Measurements from ENCODE around the gene UROC1.

UROC1 gene

DNA sequence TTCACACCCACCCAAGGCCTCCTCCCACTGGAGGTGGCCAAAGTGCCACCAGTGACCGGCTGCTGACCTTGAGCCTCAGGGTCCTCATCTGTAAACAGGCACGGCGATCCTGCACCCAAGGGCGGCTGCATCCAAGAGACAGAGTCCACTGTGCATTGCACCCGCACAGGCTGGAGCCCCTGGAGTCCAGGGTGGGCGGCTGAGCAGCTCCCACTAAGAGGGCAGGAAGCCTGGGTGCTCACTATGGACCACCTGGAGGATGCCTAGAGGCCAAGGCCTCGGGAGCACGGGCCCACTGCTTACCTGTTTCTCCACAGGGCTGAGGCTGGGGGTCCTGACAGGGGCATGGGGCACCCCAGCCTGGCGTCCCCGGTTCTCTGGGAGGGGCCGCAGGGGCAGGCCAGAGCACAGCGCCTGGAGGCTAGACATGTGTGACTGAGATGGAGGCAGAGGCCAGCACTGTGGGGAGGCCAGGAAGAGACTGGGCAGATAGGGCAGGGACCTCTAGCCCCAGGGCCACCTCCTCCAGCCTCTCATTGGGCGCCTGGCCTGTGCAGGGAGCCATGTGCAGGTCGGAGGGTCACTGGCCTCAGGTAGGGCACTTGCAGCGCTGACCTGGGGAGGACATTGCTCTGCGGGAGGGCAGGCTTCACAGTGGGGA is at the start of gene UROC1:
Gene UROC1 (minus strand): TSS at position 483 of the 661 bp plus-strand sequence. CDS start 54 bp downstream, at position 429.
- DNase-seq, result no peak

DNA sequence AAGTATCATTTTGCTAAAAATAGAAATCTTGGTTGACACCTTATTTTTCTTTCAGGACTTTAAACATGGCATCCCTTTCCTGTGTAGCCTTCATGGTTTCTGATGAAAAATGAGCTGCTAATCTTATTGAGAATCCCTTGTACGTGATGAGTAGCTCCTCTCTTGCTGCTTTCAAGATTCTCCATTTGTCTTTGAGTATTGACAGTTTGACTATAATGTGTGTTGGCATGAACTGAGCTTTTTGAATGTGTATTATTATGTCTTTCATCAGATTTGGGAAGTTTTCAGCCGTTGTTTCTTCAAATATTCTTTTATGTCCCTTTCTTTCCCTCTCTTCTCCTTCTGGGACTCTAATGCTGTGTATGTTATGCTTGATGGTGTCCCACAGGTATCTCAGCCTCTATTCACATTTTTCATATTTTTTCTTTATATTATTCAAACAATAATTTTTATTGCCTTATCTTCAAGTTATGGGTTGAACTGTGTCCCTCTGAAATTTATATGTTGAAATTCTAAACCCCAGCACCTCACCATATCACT is 45.2 kb upstream of the UROC1 start:
- DNase-seq, result no peak

DNA sequence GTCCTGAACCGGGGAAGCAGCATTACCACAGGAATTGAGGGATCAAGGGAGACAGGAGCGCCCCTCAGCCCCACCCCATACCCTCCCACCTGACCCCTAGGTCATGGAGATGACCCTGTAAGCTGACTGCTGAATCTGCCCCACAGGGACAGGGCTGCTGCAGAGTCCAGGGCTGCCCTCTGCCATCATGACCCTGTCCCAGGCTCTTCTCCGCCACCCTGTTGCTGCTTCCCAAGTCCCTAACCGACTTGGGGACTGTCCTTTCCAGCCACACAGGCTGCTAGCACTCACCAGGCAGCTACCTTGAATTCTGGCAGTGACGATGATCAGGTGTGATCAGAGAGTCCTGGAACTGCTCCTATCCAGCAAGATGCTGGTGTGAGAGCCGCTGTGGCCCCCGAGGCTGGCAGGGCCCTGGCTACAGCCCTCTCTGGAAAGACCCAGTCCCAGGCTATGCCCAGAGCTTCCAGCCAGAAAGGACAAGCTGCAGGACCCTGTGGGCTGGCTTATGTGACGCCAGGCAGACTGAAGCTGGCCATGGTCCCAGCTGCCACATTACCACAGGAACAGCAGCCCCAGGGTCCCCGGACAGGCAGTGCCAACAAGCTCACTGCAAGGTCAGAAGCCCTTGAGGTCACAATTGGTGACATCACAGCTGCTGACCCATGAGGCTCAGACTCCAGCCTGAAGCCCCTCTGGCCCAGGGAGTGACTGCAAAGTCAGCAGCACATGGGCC is 40.9 kb upstream of the UROC1 start, which contains the start of gene C3orf22:
Gene C3orf22 (minus strand): TSS at position 597 of the 736 bp plus-strand sequence. CDS start 5,542 bp downstream, outside the sequence.
- DNase-seq, result no peak

DNA sequence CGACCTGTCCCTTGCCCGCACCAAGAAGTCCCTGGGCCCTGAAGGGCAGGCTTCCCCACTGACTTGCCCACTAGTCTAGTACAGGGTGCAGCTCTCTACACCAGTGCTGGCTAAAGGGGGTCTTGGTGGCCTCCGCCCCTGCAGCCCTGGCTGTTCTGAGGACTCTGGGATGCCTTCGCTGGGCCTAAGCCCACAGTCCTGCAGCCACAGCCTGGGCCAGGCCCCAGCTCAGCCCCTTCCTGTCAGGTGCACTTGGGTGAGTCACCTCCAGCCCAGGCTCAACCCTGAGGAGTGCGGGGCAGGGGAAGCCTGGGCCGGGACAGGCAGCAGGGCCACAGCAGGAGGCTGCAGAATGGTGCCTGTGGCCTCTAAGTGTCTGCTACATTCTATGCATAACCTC is 40.2 kb upstream of the UROC1 start:
- DNase-seq, result no peak

DNA sequence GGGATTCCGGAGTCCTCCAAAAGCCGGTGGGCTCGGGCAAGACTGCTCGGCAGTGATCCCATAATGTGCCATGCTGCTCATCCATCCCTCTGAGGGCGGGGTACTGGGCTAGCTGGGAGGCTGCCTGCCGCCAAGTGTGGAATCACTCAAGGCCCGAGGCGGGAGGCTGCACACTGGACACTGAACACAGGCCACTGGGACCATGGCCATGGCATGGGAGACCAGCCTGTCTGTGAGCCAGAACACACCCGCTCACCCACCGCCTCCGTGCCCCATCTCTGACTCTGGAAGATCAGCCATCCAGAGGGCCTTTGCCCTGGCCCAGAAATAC is 39.8 kb upstream of the UROC1 start:
- no peak for DNase-seq

DNA sequence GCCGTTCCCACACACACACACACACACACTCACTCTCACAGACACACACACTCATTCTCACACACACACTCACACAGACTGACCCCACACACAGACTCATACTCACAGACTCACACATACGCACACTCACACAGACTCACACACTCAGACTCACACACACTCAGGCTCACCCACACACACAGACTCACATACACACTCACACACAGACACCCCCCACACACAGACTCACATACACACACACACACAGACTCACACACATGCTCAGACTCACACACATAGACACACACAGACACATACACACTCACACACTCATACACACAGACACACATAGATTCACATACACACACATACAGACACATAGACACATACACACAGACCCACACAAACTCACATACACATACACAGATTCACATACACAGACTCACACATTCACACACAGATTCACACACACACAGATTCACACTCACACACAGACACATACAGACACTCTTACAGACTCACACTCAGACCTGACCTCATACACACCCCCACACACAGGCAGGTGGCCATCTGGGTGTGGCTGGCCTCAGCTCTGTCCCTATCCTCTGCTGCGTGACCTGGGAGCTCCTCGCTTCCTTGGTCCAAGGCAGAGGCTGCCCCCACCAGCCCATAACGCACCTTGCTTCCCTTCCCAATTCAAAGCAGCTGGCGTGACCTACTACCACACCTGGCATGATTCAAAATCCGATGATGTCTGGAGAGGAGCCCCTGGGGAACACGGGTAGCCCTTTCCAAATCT is 39.3 kb upstream of the UROC1 start:
- DNase-seq, result no peak

DNA sequence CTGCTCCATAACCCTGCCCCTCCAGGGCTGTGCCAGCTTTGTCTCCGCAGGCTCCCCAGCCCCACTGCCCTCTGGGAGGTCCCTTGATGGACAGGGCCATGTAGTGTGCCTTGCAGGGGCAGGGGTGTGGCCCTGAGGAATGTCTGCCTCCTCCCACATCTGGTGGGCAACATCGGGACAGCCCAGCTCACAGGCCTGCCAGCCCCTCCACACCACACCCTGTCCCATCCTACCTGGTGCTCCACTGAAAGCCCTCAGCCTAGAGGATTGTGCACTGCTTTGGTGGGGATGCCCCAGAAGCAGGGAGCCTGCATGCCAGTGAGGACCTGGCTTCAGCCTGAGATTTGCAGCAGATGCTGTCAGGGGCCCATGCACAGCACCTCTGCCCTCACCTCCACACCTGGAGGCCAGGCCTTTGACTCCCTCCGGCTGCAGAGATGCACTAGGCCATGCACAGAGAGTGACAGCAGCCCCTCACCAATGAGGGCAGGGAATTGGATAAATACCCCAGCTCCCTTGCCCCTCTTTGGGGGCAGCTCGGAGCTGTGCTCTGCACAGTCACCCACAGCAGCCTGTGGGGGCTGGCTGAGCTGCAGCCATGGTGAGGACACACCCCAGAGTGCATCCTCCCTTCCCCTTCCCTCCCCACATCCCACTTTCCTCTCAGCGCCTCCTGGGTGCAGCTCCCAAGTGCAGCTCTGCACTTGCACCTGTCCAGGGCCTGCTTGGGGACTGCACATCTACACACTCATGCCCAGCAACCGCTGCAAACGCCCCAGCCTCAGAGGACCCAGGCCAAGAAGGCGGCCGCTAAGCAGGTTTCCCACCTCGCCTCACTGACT is 38.4 kb upstream of the UROC1 start:
- no peak for DNase-seq

DNA sequence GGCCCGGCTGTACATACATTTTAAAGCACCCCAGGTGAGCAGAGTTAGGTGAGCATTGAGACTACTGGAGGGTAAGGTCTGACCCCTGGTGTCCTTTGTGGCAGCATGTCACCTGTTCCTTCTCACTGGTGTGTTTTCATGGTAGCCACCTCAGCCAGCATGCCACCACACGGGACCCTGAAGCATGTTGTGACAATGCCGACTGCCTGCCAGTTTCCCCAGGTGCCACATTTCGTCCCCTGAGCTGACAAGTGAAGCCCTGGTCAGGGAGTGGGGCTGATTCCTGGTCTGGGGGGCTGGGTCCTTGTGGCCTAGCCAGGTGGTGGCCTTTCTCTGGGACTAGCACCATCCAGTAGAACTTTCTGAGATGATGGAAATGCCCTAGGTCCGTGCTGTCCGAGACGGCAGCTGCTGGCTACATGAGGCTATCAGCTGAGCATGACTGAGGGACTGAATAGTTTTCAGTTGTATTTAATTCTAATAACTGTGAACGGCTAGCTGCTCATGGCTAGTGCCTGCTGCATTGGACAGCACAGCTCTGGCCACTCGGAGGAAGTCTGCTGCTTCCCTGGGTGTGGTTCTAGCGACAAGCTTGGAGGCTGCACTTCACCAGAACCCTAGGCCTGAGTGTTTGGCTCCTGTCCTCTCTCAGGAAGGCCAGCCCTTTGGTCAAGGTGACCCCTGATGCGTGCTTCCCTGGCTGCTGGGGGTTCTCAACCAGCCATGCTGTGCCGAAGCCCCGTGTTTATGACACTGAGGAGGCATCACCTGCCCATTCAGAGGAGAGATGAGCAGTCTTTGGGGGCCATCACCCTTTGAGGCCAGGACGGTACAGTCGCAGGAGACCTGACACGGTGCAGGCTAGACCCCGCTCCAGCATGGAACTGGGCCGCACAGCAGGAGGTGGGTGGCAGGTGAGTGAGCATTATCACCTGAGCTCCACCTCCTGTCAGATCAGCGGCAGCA is 37.3 kb upstream of the UROC1 start:
- no peak for DNase-seq

DNA sequence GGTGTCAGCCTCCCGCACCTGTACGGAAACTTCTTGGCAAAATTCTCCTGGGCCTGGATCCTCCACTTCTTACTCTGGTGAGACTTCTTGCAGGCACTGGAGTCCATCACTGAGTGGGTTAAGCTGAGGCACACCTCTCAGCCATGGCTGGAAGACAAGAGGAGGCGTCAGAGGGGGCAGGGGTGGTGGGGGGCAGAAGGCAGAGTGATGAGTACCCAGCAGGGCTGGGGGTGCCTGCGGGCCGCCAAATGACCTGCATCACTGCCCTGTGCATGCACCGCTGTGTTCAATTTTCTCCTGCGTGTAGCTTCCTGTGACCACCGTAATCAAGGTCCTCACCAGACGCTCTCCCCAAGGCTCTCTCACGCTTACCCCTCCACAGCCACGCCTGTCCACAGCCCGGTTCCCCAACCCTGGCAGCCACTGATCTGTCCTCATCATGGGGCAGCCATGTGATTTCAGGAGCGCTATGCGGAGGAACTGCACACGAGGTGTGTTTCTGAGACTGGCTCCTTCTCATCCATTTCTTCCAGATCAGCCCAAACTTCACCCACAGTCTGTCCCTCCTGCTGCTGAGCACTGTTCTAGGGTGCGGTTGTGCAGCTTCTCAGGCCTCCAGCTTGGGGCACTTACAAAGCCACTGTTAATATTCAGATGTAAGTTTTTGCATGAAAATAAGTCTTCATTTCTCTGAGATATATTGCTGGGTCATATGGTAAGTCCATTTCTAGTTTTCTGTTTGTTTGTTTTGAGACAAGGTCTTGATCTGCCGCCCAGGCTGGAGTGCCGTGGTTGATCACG is 35.9 kb upstream of the UROC1 start:
- no peak for DNase-seq

DNA sequence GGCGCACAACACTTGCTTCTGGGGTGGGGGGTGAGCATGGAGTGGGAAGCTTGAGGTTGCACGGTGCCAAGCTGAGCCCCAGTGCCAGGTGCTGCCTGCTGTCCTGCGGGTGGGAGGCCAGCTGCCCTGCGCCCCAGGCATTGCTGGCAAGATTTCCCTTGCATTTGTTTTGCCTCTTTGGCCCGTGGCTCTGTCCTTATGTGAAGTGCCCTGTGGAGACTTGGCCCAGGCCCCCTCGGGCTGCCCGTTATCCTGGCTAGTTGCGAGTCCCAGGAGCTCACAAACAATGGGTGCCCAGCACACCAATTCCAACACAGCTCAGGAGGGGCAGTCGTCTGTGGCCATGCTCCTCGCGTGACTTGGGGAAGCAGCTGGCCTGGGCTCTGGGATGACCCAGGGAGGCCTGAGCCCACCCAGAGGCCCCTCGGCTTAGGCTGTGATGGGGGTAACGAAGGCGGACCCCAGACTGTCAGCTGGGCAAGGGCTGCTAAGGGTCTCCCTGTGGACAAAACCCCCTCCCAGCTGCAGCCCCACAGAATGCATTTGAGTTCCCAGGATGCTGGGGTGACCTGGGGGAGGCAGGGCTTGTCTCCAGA is 35.2 kb upstream of the UROC1 start:
- DNase-seq, result no peak

DNA sequence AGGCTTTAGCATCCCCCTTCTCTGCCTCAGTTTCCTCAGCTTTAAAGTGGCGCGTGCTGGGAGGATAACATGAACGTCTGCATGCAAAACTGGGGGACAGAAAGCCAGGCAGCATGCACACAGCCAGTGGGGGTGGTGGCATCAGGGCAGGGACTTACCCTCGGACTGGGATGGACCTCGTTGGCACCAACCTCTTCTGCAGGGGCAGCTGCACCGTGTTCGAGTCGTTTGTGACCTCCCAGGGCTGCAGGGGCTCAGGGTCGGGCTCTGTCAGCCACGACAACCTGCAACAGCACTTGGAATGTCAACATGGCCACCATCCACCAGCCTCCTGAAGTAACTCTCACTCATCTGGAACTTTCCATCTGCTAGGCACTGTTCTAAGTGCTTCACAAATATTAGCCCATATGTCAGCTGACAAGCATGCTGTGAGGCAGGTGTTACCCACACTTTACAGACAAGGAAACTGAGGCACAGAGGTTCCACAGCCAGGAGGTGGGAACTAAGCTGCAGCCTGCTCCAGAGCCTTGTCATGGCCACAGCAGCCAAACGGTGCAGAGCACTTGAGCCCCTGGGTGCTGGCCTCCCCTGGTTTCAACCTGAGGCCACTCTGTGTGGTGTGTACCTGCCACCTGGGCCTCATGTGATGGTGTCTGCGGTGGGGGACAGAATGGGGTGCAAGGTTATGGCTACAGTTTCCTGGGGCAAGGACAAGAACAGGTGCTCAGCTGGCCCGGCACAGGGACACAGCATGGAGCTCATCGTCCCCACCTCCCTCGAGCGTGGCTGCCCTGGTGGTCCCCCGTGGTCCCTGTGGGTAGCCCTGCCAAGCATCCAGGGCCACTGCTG is 34.5 kb upstream of the UROC1 start:
- no peak for DNase-seq

DNA sequence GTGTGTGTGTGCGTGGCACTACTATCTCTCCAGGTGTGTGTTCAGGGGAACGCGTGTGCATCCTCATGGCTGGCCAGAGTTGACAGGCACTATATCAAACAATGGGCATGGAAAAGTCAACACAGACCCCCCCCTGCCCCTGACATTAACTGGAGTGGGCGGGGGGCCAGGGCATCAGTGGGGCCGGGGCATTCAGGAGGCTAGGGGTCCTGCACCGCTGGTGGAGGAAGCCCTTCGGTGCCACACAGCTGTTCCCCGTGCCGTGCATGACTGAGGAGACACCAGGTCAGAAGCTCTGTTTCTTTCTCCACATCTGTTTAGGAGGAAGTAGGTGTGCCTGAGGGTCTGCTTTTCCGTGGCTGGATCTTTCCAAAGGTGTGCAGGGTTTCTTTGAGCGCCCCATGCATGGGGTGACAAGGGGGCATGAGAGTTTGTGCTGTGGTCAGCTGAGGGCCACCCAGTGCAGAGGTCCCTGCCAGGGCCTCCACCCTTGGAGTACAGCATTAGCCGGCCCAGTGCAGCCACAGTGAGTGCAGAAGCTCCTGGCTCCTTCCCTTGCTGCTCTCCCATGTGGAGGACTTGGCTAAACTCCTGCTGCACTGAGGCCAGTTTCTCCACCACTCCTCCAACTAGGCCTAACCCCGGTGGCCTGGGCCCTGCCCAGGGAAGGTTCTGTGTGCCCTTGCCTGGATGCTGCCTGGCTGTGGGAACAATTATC is 33.7 kb upstream of the UROC1 start:
- DNase-seq, result no peak

DNA sequence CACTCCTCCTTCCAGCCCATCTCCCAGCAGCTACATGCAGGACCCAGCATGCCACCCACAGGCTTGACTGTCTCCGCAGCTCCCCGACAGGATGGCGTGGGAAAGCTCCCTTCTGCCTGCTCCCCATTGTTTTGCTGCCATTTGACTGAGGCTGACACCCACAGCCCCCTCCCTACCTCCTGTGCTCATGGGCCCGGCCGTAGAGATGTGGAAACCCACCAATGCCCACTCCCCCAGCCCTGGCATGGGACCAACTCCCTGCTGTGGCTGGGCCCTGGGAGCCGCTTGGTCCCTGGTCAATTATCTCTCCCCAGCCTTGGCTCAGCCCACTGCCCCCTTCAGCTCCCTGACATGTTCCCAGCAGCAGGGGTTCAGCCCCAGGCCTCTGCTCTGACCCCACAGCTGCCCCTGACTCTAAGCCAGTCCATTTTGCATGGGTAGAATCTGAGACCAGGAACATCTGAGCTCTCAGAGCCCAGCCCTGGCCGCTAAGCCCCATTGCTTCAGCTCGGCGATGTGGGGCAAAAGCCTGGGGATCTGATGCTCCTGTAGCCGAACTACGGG is 33.0 kb upstream of the UROC1 start:
- DNase-seq, result no peak

DNA sequence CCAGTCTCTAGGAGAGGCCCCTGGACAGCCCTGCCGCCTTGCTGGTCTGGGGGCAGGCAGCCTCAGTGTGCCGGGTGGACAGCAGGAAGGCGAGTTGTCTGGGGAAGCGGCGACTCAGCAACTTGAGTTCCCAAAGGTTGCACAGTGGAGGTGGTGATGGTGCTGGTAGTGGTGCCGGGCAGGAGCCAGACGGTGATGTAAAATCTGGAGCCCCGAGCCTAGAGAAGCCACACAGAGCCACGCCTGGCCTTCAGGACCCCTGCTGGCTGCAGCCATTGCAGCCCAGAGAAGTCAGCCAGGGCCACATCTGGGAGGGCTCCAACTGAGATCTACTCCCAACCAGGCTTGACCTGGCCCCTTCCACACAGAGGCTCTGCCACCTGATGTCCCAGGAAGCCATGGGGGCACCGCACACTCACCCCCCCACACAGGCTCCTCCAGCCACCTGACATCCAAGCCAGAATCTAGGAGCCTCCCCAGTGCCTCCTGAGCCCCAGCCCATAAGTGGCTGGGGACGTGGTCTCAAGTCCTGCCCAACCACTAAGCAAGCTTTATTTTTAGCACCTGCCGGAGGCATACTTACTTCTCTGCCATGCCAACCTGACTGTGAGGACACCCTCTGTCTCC is 32.4 kb upstream of the UROC1 start:
- no peak for DNase-seq

DNA sequence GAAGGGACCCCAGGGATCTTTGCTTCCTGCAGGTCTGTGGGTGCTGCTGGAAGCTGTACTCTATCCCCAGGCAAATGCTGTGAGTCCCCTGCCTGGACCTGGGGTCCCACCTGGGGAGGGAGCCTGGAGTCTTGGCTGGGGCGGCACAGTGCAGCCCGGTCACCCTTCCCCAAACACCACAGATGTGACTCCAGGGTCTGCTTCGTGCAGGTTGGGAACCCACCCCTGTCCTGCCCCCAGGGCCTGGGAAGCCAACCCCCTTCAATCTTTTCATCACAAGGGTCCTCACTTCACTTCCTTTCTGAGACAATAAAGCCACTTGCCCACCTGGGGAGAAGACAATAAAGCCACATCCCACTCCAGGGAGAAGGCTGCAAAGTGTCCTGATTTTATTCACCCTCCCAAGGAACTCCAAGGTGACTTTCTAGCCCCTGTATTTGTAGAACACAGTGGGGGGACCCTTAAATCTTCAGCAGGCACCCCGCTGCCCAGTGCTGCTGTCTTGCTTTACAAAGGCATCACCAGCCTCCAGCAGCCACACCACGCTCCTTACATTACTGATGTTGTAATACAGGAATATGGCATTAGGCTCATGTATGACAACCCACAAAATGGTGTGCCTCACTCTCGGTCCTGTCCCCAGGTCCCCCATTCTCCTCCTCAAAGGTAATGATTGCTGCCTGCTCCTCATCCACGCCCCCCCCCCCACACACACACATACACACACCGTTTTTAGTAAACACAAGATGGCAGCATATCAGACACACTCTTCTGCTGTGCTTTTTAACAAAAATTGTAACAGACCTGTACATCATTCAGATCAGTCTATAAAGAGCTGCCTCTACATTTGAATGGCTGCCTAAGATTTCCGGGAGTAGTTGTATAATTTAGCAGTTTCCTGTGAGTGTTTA is 31.2 kb upstream of the UROC1 start:
- DNase-seq, result no peak

DNA sequence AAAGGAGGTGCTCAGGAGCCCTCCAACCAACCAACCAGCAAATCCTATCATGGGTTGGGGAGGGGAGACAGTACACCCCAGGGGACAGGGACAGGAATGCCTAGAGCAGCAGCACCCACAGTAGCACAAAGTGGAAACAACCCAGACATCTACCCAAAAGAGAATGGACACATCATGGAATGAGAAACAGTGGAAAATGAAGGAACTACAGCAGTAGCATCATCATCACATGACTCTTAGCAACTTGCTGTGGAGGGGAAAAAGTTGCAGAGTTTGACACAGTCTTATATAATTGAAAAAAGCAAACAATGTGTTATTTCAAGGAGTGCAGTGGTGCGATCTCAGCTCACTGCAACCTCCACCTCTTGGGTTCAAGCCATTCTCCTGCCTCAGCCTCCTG is 30.1 kb upstream of the UROC1 start:
- no peak for DNase-seq
